Thoracic aorta endothelial cell (primary cell): ENCODE data around the gene BARX1. TPM values are rescaled to one million over a fixed set of nuclear protein-coding genes. Genes with fewer than 3 reads are reported as not detected.

Experiments used
- total RNA-seq: library from RNA; depleted of rRNA; stranded (reverse); fragments of >200 nt; gene quantifications from 2 replicates; pipeline ENCODE4 v1.2.3, GENCODE V29; 2012

Gene BARX1
- total RNA-seq, result not detected in 2 replicates

DNA sequence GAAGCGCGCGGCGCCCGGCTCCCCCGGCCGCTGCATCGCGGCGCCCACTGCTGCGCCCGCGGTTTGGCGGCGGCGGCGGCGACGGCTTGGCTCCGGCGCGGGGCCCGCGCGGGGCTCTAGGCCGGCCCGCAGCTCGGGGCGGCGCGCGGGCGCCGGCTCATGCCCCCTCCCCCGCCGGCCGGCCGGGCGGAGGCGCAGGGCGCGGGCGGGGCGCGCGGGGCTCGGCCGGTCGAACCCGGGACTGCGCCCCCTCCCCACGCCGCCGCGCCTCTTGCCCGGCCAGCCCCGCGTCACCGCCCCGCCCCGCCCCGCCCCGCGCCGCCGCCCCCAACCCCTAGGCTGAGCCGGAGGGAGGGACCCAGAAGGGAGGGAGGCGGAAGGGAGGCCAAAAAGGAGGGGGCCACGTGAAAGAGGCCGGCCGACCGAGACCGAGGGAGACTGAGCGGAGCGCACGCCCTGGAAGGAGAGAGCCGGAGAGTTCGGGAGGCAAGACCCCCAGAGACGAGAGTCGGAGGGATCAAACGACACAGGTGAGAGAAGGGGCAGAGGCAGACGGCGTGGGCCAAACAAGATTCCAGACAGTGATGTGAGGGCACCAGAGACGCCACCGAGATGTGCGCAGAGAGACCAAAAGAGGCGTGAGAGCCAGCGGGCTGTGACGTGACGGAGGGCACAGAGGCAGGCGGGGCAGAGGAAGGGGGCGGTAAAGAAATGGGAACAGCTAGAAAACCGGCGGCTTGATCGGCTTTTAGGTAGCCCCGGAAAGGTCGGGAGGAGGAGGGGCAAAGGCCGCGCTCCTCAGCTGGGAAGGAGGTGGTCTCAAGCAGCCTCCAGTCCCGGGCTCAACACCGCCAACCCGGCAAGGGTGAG, at the start of gene BARX1:
Gene BARX1 (minus strand): TSS at position 245 of the 870 bp plus-strand sequence. CDS start 209 bp downstream, at position 36.

Other genes starting within 250 kb of the BARX1 start
- 15.0 and 16.8 TPM in 2 replicates for gene PTPDC1, start 129.1 kb upstream of the BARX1 start, total RNA-seq